HG03135 (cell line): ENCODE results near the gene SLC29A4.
"Not testable (repeated sequence)": the region's sequence is repeated elsewhere in the genome, so short reads cannot be mapped to it uniquely, and the experiment has no call there.

ENCODE experiments used
- ATAC-seq: cut with Tn5 transposase; IDR thresholded peaks from one replicate; pipeline ENCODE4 v1.9.1; 2021; ENCODE audit warnings: mild to moderate bottlenecking, moderate library complexity; ENCODE audit not compliant: unreplicated experiment

Gene SLC29A4

GRCh38 chr7:5320802-5321396 is 38.2 kb downstream of the SLC29A4 start:
- ATAC-seq = no peak

- no peak for ATAC-seq
Measured at GRCh38 chr7:5322621-5323410, 40.1 kb downstream of the SLC29A4 start.

DNA sequence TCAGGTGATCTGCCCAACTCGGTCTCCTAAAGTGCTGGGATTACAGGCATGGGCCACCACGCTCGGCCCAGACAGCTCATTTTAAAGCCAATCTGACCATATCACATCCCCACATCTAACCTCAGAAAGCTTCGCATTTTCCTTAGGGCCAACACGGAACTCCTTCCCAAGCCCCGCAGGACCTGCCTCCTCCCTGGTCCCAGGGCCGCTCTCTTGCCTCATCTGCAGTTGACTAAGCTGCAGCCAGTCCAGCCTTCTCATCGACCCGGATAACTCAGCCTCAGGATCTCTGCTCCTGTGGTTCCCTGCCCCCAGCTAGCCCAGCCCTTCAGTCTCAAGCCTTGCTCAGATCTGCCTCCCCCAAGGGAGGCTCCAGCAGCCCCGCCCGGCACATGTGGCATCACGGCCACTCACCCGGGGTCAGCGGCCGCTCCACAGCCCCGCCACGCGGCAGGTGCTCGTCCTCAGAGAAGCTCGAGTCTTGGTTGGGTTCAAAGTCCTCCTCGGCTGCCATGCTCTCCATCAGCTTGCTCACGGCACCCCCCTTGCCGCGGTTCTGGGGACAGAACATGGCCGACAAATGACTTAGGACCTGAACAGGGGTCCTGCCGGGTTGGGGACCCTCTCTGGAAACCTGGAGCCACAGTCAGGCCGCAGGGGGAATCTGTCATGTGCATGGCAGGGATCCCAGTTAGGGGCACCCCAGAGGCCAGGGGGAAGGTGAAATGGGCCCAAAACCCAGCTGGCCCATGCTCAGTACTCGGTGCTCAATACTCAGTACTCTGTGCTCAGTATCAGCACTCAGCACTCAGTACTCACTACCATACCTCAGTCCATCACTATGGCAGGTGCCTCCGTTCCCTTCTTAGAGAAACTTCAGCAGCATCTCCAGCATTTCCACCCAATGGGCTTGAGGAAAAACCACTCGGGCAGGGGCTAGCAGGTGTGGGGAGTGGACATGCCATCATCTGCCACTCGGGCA is 41.3 kb downstream of the SLC29A4 start:
- ATAC-seq = not testable (repeated sequence)

DNA sequence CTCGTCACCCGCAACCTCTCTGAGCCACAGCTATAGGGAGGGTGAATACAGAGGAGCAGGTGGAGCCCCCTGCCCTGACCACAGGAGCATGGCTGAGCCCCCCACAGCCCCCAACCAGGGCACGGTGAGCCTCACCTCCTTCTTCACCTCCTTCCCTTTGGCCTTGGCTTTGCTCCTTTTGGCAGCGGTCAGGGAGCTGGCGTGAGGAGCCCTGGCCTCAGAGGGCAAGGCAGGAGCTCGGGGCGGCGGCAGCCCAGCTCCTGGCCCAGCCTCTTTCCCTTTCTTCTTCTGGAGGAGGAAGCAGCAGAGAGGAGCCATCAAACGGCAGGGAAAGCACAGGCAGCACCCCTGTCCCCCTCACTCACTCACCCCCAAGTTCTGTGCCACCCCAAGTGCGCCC is 42.2 kb downstream of the SLC29A4 start:
- ATAC-seq = no peak

DNA sequence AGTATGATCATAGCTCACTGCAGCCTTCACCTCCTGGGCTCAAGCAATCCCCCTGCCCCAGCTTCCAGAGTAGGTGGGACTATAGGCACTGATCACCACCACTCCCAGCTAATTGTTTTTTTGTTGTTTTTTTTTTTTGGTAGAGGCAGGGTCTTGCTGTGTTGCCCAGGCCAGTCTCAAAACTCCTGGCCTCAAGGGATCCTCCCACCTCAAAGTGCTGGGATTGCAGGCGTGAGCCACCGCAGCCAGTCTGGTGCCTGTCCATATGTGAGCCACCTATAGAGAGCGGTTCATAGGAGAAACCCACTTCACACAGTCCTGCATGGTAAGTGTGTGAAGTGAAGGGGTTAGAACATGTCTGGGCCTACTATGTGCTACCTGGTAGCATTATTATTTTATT is 47.5 kb downstream of the SLC29A4 start:
- no peak for ATAC-seq

GRCh38 chr7:5332579-5332978 is 49.8 kb downstream of the SLC29A4 start:
- no peak for ATAC-seq

GRCh38 chr7:5333121-5334045 is 50.6 kb downstream of the SLC29A4 start:
- no peak for ATAC-seq

DNA sequence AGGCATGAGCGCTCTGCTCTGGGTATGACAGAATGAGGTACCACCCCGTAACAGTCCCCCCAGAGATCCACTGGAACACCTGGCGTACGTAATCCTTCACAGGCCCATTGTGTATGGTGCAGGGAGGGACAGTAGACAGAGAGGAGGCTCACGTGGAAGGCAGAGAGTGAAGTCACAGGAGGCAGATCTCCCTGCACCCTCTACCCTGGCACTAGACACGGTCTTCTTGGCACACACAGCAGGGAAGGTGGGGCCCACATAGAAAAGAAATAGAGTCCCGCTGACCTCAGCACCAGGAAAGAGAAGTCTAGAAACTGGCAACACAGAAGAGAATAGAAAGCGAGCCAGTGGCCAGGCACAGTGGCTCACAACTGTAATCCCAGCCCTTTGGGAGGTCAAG is 51.9 kb downstream of the SLC29A4 start:
- ATAC-seq = no peak

GRCh38 chr7:5337047-5337446 is 54.3 kb downstream of the SLC29A4 start:
- ATAC-seq = no peak

GRCh38 chr7:5339955-5340354 is 57.2 kb downstream of the SLC29A4 start:
- ATAC-seq = no peak

- no peak for ATAC-seq
Measured at GRCh38 chr7:5342631-5343030, 59.9 kb downstream of the SLC29A4 start.

DNA sequence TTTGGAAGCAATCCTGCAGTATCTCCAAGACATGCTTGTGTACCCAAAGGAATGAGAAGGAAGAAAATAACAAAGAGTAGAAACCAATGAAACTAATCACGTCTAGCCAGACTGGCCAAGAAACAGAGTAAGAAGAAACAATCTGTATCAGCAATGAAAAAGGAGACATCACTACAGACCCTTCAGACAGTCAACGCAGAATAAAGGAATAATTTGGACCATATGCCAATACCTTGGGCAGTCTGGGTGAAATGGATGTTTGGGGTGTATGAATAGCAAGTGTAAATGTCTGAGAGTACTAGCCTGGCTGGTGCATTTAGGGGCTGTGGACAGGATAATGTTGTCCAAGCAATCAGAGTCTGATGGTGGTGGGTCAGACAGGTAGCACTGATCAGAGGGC is 61.1 kb downstream of the SLC29A4 start:
- no peak for ATAC-seq

- ATAC-seq = no peak
Measured at GRCh38 chr7:5344342-5344741, 61.6 kb downstream of the SLC29A4 start.

GRCh38 chr7:5345171-5345570 is 62.4 kb downstream of the SLC29A4 start:
- no peak for ATAC-seq

DNA sequence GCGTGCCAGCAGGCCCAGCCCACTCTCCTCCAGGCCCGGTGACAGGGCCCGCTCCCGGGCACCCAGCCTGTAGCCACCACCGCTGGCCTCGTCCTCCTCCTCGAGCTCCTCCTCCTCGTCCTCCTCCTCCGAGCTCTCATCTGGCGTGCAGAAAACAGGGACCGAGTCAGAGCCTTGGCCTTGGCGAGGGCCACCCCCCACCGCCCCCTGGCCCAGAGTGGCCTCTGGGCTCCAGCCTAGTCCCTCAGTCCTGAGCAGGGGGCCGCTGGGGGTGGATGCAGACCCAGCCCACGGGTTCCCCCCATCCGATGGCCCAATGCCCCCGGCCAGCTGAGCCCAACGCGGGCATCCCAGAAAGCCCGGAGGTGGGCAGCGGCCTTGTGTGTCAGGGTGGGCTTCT is 62.9 kb downstream of the SLC29A4 start:
- ATAC-seq = no peak

DNA sequence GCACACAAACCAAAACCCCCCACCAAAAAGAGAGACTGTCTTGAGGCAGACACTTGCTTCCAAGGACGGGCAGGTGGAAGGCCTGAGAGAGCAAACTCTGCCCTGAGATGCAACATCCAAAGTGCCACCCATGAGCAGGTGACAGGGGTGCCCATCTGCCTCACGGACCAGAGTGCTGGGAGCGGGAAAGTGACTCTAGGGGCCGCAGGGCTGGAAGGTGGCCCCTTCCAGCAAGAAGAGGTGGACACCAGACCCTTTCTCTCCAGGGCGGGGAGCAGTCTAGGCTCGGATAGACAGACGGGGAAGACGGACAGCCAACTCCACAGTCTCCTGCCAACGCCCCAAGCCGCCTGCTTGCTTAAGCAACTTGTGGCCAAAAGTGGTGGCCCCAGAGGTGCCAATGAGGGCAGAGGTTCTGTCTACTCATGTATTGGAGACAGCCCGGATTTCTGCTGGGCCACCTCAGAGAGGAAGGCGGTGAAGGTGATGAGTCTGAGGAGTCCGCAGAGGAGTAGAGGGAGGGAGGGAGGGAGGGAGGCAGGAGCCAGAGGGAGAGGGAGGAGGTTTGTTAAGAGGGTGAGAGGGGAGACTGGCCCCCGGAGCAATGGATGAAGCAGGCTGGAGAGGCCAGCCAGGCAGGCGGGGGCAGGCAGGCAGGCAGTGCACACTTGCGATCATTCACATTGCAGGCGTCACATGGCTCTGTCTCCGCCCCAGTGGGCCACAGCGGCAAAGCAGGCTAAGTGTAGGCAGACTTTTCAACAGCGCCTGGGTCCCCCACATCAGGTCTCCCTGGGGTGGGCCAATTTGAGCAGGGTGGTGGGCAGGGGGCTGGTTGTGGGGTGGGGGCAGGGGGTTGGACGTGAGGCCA is 65.6 kb downstream of the SLC29A4 start:
- ATAC-seq = no peak

DNA sequence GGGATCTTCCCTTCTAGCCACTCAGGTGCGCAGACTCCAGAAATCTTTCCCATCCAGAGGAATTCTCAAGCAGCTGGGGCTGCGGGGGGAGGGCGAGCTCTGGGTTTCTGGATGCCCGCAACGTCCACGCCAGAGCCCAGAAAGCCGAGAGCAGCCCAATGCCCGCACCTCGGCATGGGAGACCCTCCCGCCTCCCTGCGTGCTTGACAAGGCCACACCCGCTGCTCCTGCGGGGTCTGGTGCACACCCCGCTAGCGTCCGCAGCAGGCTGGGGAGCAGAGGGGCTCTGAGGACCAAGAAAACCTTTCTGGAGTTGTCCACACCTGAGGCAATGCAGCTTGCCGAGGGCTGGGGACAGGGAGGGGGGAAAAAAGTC is 66.2 kb downstream of the SLC29A4 start:
- no peak for ATAC-seq

- no peak for ATAC-seq
Measured at GRCh38 chr7:5349437-5350173, 66.9 kb downstream of the SLC29A4 start.

DNA sequence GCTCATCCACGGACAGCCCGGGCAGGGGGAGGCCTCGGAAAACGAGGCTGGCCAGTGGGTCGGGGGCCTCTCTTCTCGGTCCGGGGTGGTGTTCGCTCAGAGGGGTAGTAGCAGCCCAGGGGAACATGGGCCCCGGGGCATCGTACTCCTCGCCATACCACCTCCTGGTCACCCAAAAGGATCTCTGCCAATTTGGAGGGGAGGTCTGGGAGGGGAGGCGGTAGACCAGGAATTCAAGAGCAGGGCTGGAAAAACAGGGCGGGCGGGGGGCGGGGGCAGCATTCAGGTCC is 67.4 kb downstream of the SLC29A4 start:
- ATAC-seq = no peak
